GM12874 (cell line): ENCODE measurements around the gene CBY2.

ENCODE experiments used
- TF ChIP-seq, protein P1 (sequence below): IDR thresholded peaks from 2 replicates; pipeline ENCODE4 v1.5.1; 2011; ENCODE audit warnings: low read depth, mild to moderate bottlenecking, control low read depth, low read length, moderate library complexity; ENCODE audit not compliant: insufficient read depth

CBY2 gene

DNA sequence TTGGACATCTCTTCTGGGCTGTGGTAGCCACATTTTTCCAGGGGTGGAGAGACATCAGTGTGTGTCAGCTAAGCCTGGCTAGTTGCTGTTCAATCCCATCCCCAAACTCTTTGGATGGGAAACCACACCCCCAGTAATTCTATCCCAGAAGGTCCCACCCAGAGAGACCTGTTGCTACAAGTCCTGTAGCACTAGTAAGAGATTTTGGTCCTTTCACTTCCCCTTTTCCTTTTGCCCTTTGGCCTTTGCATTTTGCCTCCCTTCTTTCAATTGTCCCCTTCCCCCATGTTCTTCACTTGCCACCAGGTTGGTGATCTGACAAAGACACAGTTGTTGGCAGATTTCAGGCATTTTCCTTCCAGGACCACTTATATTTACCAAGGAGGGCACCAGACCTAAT, 3.8 kb downstream of the CBY2 start:
- TF ChIP-seq, protein P1, sequence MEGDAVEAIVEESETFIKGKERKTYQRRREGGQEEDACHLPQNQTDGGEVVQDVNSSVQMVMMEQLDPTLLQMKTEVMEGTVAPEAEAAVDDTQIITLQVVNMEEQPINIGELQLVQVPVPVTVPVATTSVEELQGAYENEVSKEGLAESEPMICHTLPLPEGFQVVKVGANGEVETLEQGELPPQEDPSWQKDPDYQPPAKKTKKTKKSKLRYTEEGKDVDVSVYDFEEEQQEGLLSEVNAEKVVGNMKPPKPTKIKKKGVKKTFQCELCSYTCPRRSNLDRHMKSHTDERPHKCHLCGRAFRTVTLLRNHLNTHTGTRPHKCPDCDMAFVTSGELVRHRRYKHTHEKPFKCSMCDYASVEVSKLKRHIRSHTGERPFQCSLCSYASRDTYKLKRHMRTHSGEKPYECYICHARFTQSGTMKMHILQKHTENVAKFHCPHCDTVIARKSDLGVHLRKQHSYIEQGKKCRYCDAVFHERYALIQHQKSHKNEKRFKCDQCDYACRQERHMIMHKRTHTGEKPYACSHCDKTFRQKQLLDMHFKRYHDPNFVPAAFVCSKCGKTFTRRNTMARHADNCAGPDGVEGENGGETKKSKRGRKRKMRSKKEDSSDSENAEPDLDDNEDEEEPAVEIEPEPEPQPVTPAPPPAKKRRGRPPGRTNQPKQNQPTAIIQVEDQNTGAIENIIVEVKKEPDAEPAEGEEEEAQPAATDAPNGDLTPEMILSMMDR = no peak

DNA sequence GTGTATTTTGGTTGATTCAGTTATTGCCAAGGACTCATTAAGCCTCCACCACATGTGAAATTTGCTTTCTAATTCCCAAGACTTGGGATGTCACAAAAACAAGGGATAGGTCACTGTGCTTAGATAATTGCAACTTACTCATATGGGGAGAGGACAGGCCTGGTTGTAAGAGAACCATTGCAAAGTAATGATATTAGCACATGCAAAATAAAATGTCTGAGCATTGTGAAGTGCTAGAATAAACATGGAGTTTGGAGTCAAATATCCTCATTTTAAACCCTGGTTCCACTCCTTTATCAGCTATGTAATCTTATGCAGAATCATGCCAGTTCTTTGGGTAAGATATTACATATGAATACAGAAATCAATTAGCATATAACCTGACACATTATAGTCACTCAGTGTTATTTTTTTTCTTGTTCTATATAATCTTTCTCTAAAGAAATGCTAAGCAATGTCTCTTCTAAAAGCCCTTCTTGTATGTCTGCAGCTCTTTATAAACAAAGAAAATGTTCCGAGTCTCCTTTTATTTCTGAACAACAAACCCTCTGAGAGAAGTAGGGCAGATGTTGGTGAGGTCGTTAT, 5.5 kb downstream of the CBY2 start:
- TF ChIP-seq, protein P1 = no peak

DNA sequence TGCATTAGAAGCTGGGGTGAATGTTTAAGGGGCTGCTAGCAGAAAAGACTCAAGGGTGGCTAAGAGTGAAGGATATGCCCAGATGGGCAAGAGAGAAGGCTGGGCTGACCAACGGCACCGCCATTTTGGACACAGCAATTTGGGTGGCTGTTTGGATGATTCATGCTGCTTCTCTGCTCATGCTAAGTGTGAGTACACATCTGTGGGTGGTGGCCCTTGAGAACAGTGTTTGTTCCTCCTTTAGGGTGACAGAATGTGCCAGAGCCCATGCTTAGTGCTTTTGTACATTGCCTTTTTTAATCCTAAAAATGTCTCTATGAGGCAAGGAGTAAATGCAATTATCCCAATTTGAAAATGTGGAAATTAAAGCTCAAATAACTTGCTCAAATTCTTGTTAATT, 9.8 kb downstream of the CBY2 start:
- TF ChIP-seq, protein P1 = no peak

DNA sequence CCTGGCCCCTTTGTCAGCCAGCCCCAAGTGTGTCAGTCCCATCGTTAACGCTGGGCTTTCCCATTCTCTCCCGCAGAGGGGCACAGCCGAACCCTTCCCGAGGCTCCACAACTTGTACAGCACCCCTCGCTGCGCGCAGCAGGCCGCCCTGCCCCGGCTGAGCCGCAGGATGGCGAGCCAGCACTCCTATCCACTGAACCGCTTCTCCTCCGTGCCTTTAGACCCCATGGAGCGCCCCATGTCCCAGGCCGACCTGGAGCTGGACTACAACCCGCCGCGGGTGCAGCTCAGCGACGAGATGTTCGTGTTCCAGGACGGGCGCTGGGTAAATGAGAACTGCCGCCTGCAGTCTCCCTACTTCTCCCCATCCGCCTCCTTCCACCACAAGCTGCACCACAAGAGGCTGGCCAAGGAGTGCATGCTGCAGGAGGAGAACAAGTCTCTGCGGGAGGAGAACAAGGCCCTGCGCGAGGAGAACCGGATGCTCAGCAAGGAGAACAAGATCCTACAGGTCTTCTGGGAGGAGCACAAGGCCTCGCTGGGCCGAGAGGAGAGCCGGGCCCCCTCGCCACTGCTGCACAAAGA, 11.1 kb downstream of the CBY2 start:
- TF ChIP-seq, protein P1 = no peak

DNA sequence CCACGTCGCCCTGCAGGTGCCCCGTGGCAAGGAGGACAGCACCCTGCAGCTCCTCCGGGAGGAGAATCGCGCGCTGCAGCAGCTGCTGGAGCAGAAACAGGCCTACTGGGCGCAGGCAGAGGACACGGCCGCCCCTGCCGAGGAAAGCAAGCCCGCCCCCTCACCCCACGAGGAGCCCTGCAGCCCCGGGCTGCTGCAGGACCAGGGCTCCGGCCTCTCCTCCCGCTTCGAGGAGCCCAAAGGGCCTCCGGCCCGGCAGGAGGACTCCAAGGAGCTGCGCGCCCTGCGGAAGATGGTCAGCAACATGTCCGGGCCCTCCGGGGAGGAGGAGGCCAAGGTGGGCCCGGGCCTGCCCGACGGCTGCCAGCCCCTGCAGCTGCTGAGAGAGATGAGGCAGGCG, 11.6 kb downstream of the CBY2 start:
- TF ChIP-seq, protein P1 = no peak

DNA sequence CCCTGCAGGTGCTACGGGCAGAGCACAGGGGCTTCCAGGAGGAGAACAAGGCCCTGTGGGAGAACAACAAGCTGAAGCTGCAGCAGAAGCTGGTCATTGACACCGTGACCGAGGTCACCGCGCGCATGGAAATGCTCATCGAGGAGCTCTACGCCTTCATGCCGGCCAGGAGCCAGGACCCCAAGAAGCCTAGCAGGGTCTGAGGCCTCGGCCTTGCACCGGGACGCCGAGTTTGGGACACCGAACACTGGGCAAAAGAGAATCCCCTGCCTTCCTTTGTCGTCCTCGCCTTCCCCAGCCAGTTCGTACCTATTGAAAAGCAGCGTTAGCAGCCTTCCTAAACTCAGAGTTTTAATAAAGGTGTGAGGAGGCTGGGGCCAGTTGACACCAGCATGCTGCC, 12.1 kb downstream of the CBY2 start:
- TF ChIP-seq, protein P1 = no peak

DNA sequence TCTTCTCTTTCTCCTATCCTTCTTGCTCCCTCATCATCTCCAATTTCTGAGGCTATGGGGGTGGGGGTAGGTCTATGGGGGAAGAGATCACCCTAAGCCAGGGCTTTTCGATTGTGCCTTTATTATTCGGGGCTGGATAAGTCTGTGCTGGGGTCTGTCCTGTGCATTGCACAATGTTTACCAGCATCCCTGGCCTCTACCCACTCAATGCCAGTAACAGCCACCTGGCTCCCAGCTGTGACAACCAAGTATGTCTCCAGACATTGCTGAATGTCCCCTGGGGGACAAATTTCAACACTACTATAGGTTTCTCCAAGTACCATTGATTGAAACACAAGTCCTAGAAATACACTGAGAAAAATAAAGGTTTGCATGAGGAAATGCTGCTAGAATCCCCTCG, 13.2 kb downstream of the CBY2 start:
- TF ChIP-seq, protein P1 = no peak
